NB4 (cell line): ENCODE results near the gene TOR2A.

Source experiments
- DNase-seq: peaks from one replicate; pipeline ENCODE4 v3.0.0; 2010; ENCODE audit warnings: low read depth
- H3K4me3 ChIP-seq: one replicate; pipeline ENCODE4 v1.5.1; 2011; ENCODE audit warnings: mild to moderate bottlenecking, low read depth, low read length, moderate library complexity
- CTCF ChIP-seq: IDR thresholded peaks from one replicate; pipeline ENCODE4 v1.5.1; 2012; ENCODE audit warnings: low read depth, low read length
- MAX ChIP-seq: IDR thresholded peaks from 2 replicates; pipeline ENCODE4 v1.6.1; 2011; ENCODE audit warnings: low read depth, low read length
- MYC ChIP-seq: IDR thresholded peaks from 2 replicates; pipeline ENCODE4 v1.6.1; 2011; ENCODE audit warnings: low read depth, low read length
- POLR2A ChIP-seq: IDR thresholded peaks from 2 replicates; pipeline ENCODE4 v1.6.1; 2011; ENCODE audit warnings: mild to moderate bottlenecking; ENCODE audit not compliant: insufficient read length; ENCODE audit errors: extremely low read depth

Gene TOR2A

GRCh38 chr9:127710204-127710783 is 24.8 kb downstream of the TOR2A start:
- TF ChIP-seq POLR2A: no peak
- no peak for TF ChIP-seq MYC
- no peak for TF ChIP-seq CTCF
- TF ChIP-seq MAX: no peak
- DNase-seq: no peak
- no peak overlapping the region for H3K4me3 ChIP-seq

GRCh38 chr9:127708952-127709587 is 26.0 kb downstream of the TOR2A start:
- no peak for TF ChIP-seq MYC
- TF ChIP-seq POLR2A: no peak
- TF ChIP-seq CTCF: no peak
- no peak for TF ChIP-seq MAX
- DNase-seq: no peak
- H3K4me3 ChIP-seq: no peak overlapping the region

GRCh38 chr9:127707766-127708165 is 27.3 kb downstream of the TOR2A start:
- H3K4me3 ChIP-seq: no peak overlapping the region
- DNase-seq: peak; percentile 24
- no peak for TF ChIP-seq POLR2A
- TF ChIP-seq MYC: no peak
- TF ChIP-seq MAX: no peak
- TF ChIP-seq CTCF: no peak

GRCh38 chr9:127706836-127707241 is 28.3 kb downstream of the TOR2A start, which contains the start of gene CFAP157:
TSS of gene CFAP157 (plus strand) at chr9:127706988. CDS start at chr9:127707032, 44 bp downstream.
- peak; percentile 27 for DNase-seq
- TF ChIP-seq MYC: no peak
- no peak for TF ChIP-seq CTCF
- no peak for TF ChIP-seq MAX
- no peak for TF ChIP-seq POLR2A
- H3K4me3 ChIP-seq: no peak within 1 kb of the TSS

GRCh38 chr9:127705577-127706379 is 29.3 kb downstream of the TOR2A start:
- H3K4me3 ChIP-seq: no peak overlapping the region
- TF ChIP-seq POLR2A (no peak), MAX (no peak), MYC (no peak), CTCF (no peak)
- DNase-seq: no peak
